CD4-positive, alpha-beta T cell (primary cell): ENCODE data around the gene ZNF584. TPM values are rescaled to one million over a fixed set of nuclear protein-coding genes. Genes with fewer than 3 reads are reported as not detected.
A peak's percentile ranks its signal among the peaks of the same experiment; 100 is the strongest.

Experiments
- ATAC-seq: fragments of 200-7000 bp; cut with Tn5 transposase; one replicate; pipeline ENCODE4 v1.10.0; 2022; ENCODE audit warnings: mild to moderate bottlenecking; ENCODE audit not compliant: poor library complexity
- CTCF ChIA-PET: fragments of 350-600 bp; sonication (Branson Sonifier 250); formaldehyde crosslinking; loops from one replicate; lab custom pipeline; 2021; ENCODE audit warnings: antibody characterized with exemption, inconsistent platforms; lab: Charles Lee
- POLR2A ChIA-PET: fragments of 350-600 bp; sonication (Branson Sonifier 250); formaldehyde crosslinking; loops from one replicate; lab custom pipeline; 2021; ENCODE audit warnings: antibody characterized with exemption, inconsistent platforms; lab: Charles Lee
- DNase-seq, 14 experiments: peaks; one replicate each; pipeline ENCODE4 v3.0.0-alpha.2; 2013 to 2020; ENCODE audit warnings: mixed read lengths in 2 of 14
- H3K27ac ChIP-seq, 2 donors: one replicate each; pipeline versions ENCODE4 v1.5.1 to v1.7.0; 2013; ENCODE audit warnings: low read length in 2 of 2, low read depth in 1 of 2, mild to moderate bottlenecking in 1 of 2
- H3K27me3 ChIP-seq, 2 experiments: 1 replicate in 1 of 2; 2 replicates in 1 of 2; pipeline versions ENCODE4 v1.6.1 to v1.7.0; 2013; ENCODE audit warnings: low read length in 2 of 2, control low read depth in 1 of 2, mild to moderate bottlenecking in 1 of 2, moderate library complexity in 1 of 2; ENCODE audit not compliant: insufficient read depth in 2 of 2, control insufficient read depth in 1 of 2
- H3K36me3 ChIP-seq: one replicate; pipeline ENCODE4 v1.6.1; 2013; ENCODE audit warnings: low read length, control low read depth; ENCODE audit not compliant: insufficient read depth
- H3K4me1 ChIP-seq: one replicate; pipeline ENCODE4 v1.6.1; 2013; ENCODE audit warnings: low read length, control low read depth; ENCODE audit not compliant: insufficient read depth
- H3K4me3 ChIP-seq: one replicate; pipeline ENCODE4 v1.5.1; 2013; ENCODE audit warnings: mild to moderate bottlenecking, low read length, moderate library complexity
- H3K9me3 ChIP-seq, 2 experiments: 1 replicate in 1 of 2; 2 replicates in 1 of 2; pipeline versions ENCODE4 v1.6.1 to v1.7.0; 2013; ENCODE audit warnings: low read length in 2 of 2, mild to moderate bottlenecking in 2 of 2, control low read depth in 1 of 2, moderate library complexity in 1 of 2; ENCODE audit not compliant: control insufficient read depth in 1 of 2, insufficient read depth in 1 of 2
- H3K27ac Mint-ChIP-seq: one replicate; pipeline ENCODE4 v1.8.0; 2020; ENCODE audit warnings: mixed read lengths
- H3K27me3 Mint-ChIP-seq: one replicate; pipeline ENCODE4 v1.8.0; 2021; ENCODE audit warnings: mixed read lengths
- H3K36me3 Mint-ChIP-seq: one replicate; pipeline ENCODE4 v1.8.0; 2021; ENCODE audit warnings: low read depth, mixed read lengths
- H3K4me1 Mint-ChIP-seq: one replicate; pipeline ENCODE4 v1.8.0; 2021; ENCODE audit warnings: low read depth, mixed read lengths
- H3K4me3 Mint-ChIP-seq: one replicate; pipeline ENCODE4 v1.8.0; 2020; ENCODE audit warnings: mild to moderate bottlenecking, mixed read lengths
- H3K9me3 Mint-ChIP-seq: one replicate; pipeline ENCODE4 v1.8.0; 2020; ENCODE audit warnings: mixed read lengths
- intact Hi-C, 2 experiments: fragments of 100-400 bp; cut with DNase I in 1 of 2; cut with micrococcal nuclease in 1 of 2; formaldehyde crosslinking; loops; one replicate each; pipeline versions ENCODE4 v1.15.1 to v1.9.0; 2023 to 2025; cut with DNase I, micrococcal nuclease
- total RNA-seq, 174 experiments: library from RNA in 2 of 174; stranded (reverse) in 2 of 174; gene quantifications; one replicate each; pipeline ENCODE4 v1.2.3 and lab custom pipeline; 2021 to 2026
- TF ChIP-seq, protein P1 (sequence below): fragments of 200-600 bp; IDR thresholded peaks from one replicate; pipeline ENCODE4 v1.8.0; 2022; ENCODE audit warnings: antibody characterized with exemption, mild to moderate bottlenecking

The ZNF584 gene
- total RNA-seq, 2 experiments from 2014 or later: 1.7 to 1.8 TPM

DNA sequence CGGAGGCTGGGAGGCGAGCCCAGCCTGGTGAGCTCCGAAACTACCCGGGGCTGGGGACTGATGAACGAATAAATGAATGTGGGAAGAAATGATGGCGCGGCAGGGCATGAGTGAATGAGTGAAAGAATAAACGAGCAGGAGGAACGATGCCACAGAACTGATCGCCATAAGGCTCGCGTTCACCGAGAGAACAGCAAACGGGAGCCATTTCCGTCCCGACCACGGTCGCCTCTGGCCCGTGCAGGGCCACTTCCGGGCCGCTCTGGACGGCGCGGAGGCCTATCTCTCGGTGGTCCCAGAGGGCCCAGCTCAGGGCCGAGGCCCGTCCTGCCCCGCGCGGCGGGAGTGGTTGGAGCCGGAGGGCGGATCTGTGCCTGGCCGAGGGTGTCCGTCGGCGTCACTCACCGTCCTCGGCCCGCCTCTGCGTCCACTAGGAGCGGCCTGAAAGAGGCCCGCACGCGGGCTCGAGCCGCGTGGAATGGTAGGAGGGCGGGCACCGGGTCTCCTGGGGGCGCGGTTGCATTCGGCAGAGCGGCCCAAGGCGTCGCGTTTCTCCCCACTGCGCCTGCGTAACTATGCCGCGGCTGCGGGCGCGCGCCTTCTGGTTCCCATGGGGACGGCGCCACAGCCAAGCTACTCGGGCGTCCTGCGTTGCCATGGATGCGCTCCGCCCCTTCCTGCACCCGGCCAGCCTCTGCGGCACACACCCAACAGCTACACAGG, 46.0 kb upstream of the ZNF584 start, which contains the start of gene ZNF497:
TSS of gene ZNF497 (minus strand) at position 480 of the 723 bp plus-strand sequence. CDS start 5,116 bp downstream, outside the sequence.
- H3K27me3 Mint-ChIP-seq: no peaks in the 10 kb centered on the region
- peak within 1 kb of the TSS; percentile 84 for H3K4me3 ChIP-seq
- no peaks in the 10 kb centered on the region for H3K27me3 ChIP-seq
- H3K27ac ChIP-seq: peak within 1 kb of the TSS; percentile 58 to 69
- H3K9me3 ChIP-seq: no peaks in the 10 kb centered on the region
- TF ChIP-seq, protein P1, sequence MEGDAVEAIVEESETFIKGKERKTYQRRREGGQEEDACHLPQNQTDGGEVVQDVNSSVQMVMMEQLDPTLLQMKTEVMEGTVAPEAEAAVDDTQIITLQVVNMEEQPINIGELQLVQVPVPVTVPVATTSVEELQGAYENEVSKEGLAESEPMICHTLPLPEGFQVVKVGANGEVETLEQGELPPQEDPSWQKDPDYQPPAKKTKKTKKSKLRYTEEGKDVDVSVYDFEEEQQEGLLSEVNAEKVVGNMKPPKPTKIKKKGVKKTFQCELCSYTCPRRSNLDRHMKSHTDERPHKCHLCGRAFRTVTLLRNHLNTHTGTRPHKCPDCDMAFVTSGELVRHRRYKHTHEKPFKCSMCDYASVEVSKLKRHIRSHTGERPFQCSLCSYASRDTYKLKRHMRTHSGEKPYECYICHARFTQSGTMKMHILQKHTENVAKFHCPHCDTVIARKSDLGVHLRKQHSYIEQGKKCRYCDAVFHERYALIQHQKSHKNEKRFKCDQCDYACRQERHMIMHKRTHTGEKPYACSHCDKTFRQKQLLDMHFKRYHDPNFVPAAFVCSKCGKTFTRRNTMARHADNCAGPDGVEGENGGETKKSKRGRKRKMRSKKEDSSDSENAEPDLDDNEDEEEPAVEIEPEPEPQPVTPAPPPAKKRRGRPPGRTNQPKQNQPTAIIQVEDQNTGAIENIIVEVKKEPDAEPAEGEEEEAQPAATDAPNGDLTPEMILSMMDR: no peak
- peaks cover 12% of the 10 kb centered on the region for H3K4me1 Mint-ChIP-seq
- intact Hi-C loops: loop anchor here (1.0 to 2.0 kb wide), 5 partner anchors 19 to 58 kb away; partner anchors contain the start of genes ERVK3-1 (in 2 of the 2), ZNF837 (in 1 of the 2) and ZSCAN22 (in 1 of the 2)
- peaks cover 22% of the 10 kb centered on the region for H3K4me1 ChIP-seq
- POLR2A ChIA-PET: interaction anchor here (0.7 to 2.5 kb wide), 23 partner anchors 8 to 1000 kb away, joined by 3 to 21 read pairs (median 5); partner anchors contain the start of genes CHMP2A, ERVK3-1, RPS5 and TRIM28
- ATAC-seq: peak; percentile 90
- peaks cover 4% of the 10 kb centered on the region for H3K36me3 Mint-ChIP-seq
- H3K36me3 ChIP-seq: no peaks in the 10 kb centered on the region
- no peaks in the 10 kb centered on the region for H3K9me3 Mint-ChIP-seq
- peak within 1 kb of the TSS; percentile 94 for H3K4me3 Mint-ChIP-seq
- DNase-seq: peak; percentile 92 to 99 (median 97)
- CTCF ChIA-PET: interaction anchor here (1.0 to 1.6 kb wide), 5 partner anchors 15 to 219 kb away, joined by 3 to 6 read pairs (median 4); partner anchors contain the start of genes ZBTB45 and ZNF544
- H3K27ac Mint-ChIP-seq: peak within 1 kb of the TSS; percentile 84

DNA sequence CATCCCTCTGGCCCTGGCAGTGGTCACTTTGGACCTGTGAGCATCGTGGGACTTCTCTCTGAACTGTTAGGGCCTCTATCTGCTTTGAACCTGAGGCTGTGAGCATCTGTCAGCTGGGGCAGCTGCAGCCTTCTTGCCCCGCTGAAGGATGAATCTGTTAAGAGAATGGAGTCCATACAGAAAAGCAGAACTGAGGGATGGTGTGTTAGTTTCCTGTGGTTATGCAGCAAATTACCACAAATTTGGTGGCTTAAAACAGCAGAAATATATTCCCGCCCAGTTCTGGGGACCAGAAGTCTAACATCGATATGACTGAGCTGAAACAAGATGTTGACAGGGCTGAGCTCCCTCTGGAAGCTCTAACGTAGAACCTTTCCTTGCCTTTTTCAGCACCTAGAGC, 44.3 kb upstream of the ZNF584 start:
- intact Hi-C loops: no loop called here
- no peak overlapping the region for H3K4me3 ChIP-seq
- H3K9me3 ChIP-seq: no peaks in the 10 kb centered on the region
- H3K4me3 Mint-ChIP-seq: no peak overlapping the region
- CTCF ChIA-PET: interaction anchor here (0.7 kb wide), 1 partner anchor 209 kb away, joined by 3 read pairs; no protein-coding TSS in a partner anchor
- no peaks in the 10 kb centered on the region for H3K36me3 ChIP-seq
- H3K9me3 Mint-ChIP-seq: no peaks in the 10 kb centered on the region
- H3K27me3 Mint-ChIP-seq: no peaks in the 10 kb centered on the region
- no peak overlapping the region for H3K27ac Mint-ChIP-seq
- H3K36me3 Mint-ChIP-seq: peaks cover 4% of the 10 kb centered on the region
- H3K27me3 ChIP-seq: no peaks in the 10 kb centered on the region
- no peak overlapping the region for H3K27ac ChIP-seq
- POLR2A ChIA-PET: interaction anchor here (1.1 to 2.5 kb wide), 3 partner anchors 38 to 199 kb away, joined by 4 to 16 read pairs (median 8); partner anchors contain the start of genes ZNF132 and ZSCAN22
- H3K4me1 Mint-ChIP-seq: peaks cover 12% of the 10 kb centered on the region
- TF ChIP-seq, protein P1: no peak
- ATAC-seq: no peak
- H3K4me1 ChIP-seq: peaks cover 16% of the 10 kb centered on the region
- DNase-seq: peak in 1 of 14 experiments; percentile 15

DNA sequence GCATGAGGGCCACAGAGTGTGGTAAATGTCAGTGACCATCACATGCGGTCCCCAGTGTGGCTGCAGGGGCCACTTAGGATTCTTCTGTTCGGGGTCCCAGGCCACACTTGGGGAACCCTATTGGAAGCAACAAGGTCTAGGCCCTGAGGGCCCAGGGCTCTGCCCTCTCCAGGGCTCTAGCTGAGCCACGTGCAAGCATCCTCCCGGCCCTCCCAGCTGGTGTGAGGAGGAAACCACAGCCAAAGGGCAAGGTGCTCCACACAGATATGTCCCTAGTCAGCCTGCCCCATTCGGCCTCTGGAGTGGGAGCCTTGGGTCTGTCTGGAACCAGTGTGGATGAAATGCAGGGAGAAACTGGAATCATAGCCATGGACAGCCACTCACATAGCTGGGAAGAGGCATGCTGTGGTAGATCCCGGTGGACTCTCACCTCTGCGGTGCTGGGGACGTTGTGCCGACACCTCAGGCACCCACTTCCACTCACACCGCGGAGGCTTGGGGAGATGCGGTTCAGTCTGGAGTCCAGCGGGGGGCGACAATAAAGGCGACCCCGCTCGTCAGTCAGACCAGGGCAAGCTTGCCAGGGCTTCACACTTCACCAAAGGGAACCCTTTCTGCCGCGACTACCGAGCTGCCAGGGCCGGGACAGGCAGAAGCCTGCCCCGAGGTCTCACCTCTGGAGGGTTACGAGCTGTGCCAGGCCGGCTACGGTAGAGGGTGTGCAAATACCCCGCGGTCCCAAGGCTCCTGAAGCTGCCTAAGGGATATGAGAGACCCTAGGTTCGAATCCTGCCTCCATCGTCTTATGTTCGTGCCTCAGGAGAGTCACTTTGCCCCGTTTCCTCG, 41.6 kb upstream of the ZNF584 start:
- DNase-seq: peak in 1 of 14 experiments; percentile 17
- intact Hi-C loops: no loop called here
- Mint-ChIP-seq H3K4me3 (peak overlapping the region; percentile 34), H3K27ac (no peak overlapping the region), H3K4me1 (peaks cover 10% of the 10 kb centered on the region), H3K36me3 (peaks cover 4% of the 10 kb centered on the region), H3K27me3 (no peaks in the 10 kb centered on the region), H3K9me3 (no peaks in the 10 kb centered on the region)
- TF ChIP-seq, protein P1: no peak
- Histone ChIP-seq H3K9me3 (no peaks in the 10 kb centered on the region), H3K4me3 (no peak overlapping the region), H3K36me3 (no peaks in the 10 kb centered on the region), H3K4me1 (peaks cover 14% of the 10 kb centered on the region), H3K27ac (no peak overlapping the region), H3K27me3 (no peaks in the 10 kb centered on the region)
- ChIA-PET POLR2A (no interaction called here), CTCF (no interaction called here)
- ATAC-seq: no peak
